Measurements from ENCODE around the gene CACNA1C.

Gene CACNA1C

DNA sequence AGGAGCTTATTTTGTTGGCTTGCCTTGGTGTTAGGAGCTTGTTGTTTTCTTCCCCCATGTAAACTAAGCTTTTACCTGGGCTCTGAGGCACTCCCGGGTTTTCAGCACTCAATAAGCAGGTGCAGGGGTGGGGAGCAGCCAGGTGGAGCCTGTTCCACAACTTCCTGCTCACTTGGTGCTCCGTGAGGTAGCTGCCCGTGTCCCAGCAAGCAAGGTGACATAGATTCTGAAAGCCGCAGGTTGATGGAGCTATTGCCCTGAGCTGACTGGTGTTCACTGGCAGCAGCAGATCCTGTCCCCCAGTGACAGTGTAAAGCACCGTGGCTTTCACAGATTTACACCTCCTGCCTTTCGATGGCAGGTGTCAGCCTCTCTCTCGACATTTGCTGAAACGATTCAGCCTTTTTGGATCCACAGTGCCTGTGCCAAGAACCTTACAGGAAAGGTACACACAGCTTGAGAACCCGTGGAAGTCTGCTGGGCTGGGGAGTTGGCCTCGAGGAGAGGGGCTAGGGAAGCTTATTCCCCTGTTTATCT lies 446.2 kb downstream of the CACNA1C start:
- DNase-seq: peak; percentile 67

GRCh38 chr12:2501464-2502191 lies 448.8 kb downstream of the CACNA1C start:
- DNase-seq: no peak

DNA sequence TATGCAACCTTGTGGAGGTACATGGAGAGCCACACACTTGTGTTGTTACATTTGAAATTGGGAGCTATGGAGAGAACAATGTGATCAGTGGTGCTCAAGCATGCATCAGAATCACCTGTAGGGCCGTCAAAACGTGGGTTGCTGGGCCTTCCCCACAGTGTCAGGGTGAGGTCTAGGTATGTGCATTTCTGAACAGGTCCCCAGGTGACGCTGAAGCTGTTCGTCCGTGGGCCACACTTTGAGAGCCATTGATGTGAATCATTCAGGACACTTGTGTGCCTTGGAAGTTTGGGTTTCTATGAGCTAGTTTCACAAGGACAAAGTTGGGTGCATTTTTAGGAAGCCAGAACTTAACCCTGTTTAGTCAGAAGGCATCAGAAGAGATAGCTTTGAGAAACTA lies 450.2 kb downstream of the CACNA1C start:
- no peak for DNase-seq

GRCh38 chr12:2503762-2504161 lies 451.0 kb downstream of the CACNA1C start:
- no peak for DNase-seq

GRCh38 chr12:2504577-2504976 lies 451.8 kb downstream of the CACNA1C start:
- DNase-seq: no peak

DNA sequence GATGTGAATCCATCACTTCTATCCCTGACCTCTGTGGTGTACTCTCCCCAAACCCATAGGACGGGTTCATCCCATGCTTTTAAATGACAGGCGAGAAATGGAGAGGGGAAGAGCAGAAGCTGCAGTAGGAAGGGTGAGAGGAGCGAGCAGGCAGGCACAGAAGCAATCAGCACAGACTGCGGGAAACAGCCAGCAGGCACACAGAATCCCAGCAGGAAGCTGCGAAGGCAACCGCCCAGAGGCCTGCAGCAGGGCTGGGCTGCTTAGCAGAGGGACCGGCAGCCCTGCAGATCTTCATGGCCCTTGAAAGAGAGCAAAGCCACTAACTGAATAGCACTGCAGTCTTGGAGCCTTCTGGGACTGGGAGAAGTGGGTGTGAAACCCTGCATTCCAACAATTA lies 455.0 kb downstream of the CACNA1C start:
- DNase-seq: no peak

GRCh38 chr12:2509137-2509536 lies 456.4 kb downstream of the CACNA1C start:
- DNase-seq: no peak

DNA sequence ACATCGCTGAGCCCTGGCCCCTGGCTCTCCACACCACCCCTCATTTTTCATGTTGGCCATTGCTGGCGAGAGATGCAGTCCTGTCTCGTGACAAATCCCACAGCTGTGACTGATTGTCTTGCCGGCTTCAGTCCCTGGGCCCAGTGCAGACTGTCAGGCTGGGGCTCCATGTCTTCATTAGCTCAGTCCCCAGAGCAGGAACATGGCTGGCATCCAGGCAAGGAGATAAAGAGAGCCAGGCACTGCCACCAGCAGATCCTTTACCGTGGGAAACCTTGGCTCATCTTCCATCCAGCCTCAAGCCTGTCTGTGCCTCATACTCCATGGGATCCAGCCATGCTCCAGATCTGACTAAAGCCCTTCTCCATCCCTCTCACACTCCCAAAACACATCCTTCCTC lies 457.3 kb downstream of the CACNA1C start:
- DNase-seq: no peak

GRCh38 chr12:2513141-2514037 lies 460.6 kb downstream of the CACNA1C start:
- no peak for DNase-seq

GRCh38 chr12:2514038-2514340 lies 461.2 kb downstream of the CACNA1C start:
- no peak for DNase-seq

DNA sequence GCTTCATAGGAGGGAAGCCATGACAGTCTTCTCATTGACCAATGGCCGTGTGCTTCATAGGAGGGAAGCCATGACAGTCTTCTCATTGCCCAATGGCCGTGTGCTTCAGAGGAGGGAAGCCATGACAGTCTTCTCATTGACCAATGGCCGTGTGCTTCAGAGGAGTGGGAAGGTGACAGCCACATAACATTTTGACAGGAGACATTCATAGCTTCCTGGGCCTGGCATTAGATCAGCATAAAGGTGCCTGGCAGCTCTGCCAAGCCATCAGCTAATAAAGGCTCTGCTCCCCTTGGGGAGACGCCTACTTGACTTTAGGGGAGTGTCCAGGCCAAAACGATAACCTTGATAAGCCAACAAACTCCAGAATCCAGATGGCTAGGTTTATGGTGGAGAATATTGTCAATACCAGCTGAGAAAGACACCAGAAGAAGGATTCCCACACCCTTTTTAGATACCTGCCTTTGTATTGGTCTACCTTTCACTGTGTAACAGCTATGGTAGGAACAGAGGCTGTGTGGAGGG lies 468.0 kb downstream of the CACNA1C start:
- no peak for DNase-seq

DNA sequence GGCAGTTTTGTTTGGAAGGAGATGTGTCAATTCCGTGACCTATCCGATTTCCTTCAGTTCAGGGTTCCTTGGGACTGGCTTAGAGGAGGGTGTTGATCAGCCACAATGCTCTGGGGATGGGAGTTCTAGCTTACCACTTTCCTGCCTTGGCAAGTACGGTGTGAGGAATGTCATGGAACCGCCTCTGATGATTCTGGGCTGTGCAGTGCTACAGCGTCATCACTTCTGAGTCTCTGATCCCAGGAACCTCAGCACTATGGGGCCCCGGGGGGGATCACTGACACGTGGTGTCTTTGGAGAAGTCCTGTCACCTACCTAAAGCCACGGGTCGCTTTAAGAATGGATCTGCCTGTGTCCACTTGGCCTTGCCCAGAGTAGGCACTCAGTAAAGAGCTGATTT lies 470.5 kb downstream of the CACNA1C start:
- no peak for DNase-seq

GRCh38 chr12:2523844-2524243 lies 471.1 kb downstream of the CACNA1C start:
- DNase-seq: no peak

DNA sequence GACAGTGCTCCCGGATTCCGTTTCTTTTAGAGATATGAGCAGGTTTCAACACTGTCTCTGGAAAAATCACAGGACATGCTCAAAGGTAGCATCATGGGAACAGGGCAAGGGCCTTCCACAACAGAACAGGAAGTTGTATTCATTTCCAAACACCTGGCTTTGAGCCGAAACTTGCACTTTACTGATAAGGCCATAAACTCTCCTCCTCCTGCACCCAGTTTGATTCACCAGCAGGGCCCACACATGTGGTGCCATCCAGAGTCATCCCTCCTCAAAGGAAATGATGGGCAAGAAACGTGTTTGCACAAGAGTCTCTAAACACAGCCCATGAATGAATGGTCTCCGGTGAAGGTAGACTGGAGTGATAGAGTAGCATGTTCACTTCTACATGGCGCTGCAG lies 473.6 kb downstream of the CACNA1C start:
- no peak for DNase-seq

- DNase-seq: no peak
Measured at GRCh38 chr12:2528001-2528400, 475.2 kb downstream of the CACNA1C start.

DNA sequence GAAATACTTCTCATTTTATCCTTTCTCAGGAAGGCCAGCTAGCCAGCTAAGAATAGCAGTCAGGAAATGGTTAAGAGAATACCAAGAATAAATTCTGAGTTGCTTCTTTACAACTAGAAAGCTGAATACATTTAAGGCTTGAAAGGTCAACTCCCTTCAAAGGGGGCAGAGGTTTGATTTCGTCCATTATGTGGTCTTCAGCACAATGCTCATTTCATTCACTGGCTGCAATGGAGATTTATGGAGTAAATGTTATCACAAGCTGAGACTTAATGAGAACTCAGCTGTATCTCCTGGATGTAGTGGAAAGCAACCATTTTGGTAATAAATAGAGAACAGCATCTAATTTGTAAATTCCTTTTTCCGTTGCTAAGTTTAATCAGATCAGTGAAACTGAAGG lies 477.0 kb downstream of the CACNA1C start:
- no peak for DNase-seq

- no peak for DNase-seq
Measured at GRCh38 chr12:2531371-2531770, 478.6 kb downstream of the CACNA1C start.

- no peak for DNase-seq
Measured at GRCh38 chr12:2533036-2533435, 480.2 kb downstream of the CACNA1C start.

DNA sequence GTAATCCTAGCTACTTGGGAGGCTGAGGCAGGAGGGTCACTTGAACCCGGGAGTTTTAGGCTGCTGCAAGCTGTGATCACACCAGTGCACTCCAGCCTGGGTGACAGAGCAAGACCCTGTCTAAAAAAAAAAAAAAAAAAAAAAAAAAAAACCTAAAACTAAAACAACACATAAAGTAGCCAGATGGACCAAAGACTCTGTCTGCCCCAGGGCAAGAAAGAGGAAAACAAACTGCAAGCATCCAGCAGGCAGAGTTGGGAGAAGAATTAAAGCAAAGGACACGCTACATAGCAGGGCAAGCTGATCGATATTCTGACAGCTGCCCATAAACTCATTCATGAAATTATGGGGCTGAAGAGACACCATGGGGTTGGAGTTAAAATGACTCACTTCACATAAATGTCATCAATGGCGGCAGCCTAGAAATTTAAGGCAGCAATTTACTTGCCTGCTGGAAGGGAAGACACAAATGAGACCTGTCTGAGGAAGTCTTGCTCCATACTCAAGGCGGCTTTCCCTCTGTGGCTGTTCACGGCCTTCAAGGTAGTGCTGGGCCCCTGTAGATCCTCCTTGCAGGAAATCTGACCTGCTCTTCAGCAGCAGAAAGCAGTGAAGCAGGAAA lies 482.9 kb downstream of the CACNA1C start:
- no peak for DNase-seq

DNA sequence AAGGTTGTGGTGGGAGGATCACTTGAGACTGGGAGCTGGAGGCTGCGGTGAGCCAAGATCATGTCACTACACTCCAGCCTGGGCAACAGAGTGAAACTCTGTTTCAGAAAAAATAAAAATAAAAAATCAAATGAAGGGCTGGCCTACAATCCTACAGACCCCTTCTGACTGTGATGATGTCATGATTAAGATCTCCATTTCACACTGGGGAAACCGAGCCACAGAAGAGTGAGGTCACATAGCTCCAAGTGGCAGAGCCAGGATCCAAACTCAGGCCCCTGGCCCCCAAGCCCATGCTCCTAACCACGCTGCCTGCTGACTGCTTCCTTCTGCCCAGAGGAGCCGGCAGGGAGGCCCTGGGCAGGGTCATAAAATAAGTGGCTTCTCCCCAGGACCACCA lies 483.9 kb downstream of the CACNA1C start:
- no peak for DNase-seq

- no peak for DNase-seq
Measured at GRCh38 chr12:2537868-2538541, 485.2 kb downstream of the CACNA1C start.

DNA sequence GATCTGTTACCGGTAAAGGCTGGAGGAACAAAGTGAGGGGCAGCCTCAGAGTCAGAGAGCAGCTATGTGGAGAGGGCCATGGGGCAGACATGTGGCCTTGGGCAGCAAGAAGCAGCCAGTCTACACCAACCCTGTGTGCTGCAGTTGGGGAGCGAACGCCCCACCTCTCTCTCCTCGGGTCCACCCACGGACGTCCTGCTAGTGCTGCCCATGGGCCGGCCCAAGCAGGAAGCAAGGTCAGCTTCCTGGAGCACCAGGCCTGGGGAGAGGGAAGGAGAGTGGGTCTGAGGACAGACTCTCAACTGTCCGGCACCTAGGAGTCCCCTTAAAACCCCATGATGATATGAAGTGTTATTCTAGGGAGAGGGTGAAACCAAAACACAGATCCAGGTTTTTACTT lies 487.2 kb downstream of the CACNA1C start:
- DNase-seq: no peak

- no peak for DNase-seq
Measured at GRCh38 chr12:2540535-2540941, 487.8 kb downstream of the CACNA1C start.

All from NCI-H510A (cell line).